Endothelial cell (in vitro differentiated cells): Measurements from ENCODE around the gene GNG8. TPM values are rescaled to one million over a fixed set of nuclear protein-coding genes. Genes with fewer than 3 reads are reported as not detected.

Experiments used
- DNase-seq: peaks from one replicate; pipeline ENCODE4 v3.0.0; 2021; ENCODE audit warnings: low spot score
- H3K27ac Mint-ChIP-seq: one replicate; pipeline ENCODE4 v1.8.0; 2021; ENCODE audit warnings: mixed read lengths, inconsistent platforms; ENCODE audit not compliant: unreplicated experiment
- H3K27me3 Mint-ChIP-seq: one replicate; pipeline ENCODE4 v1.8.0; 2021; ENCODE audit warnings: mild to moderate bottlenecking, moderate library complexity, mixed read lengths, inconsistent platforms; ENCODE audit not compliant: unreplicated experiment
- H3K36me3 Mint-ChIP-seq: one replicate; pipeline ENCODE4 v1.8.0; 2021; ENCODE audit warnings: mild to moderate bottlenecking, low read depth, mixed read lengths, inconsistent platforms; ENCODE audit not compliant: unreplicated experiment
- H3K4me1 Mint-ChIP-seq: one replicate; pipeline ENCODE4 v1.8.0; 2021; ENCODE audit warnings: mild to moderate bottlenecking, mixed read lengths, inconsistent platforms; ENCODE audit not compliant: unreplicated experiment
- H3K4me3 Mint-ChIP-seq: one replicate; pipeline ENCODE4 v1.8.0; 2021; ENCODE audit warnings: mild to moderate bottlenecking, mixed read lengths, inconsistent platforms; ENCODE audit not compliant: unreplicated experiment
- H3K9me3 Mint-ChIP-seq: one replicate; pipeline ENCODE4 v1.8.0; 2021; ENCODE audit warnings: mixed read lengths, inconsistent platforms; ENCODE audit not compliant: unreplicated experiment
- CTCF ChIP-seq: fragments of 200-600 bp; sonication (generic); IDR thresholded peaks from one replicate; pipeline ENCODE4 v1.5.0; 2021; ENCODE audit warnings: antibody characterized with exemption; ENCODE audit not compliant: unreplicated experiment
- total RNA-seq: library from RNA; stranded (reverse); fragmentation: NEBNext Ultra II Directional; extraction: Animal tissue kit (Norgen Biotek cat#: 25700); gene quantifications from one replicate; pipeline ENCODE4 v1.2.1, GENCODE V29; 2021; ENCODE audit not compliant: unreplicated experiment

GNG8 gene
- total RNA-seq, 1 donor from 2014 or later: not detected

GRCh38 chr19:46646402-46646801, 10.4 kb upstream of the GNG8 start:
- peaks cover 23% of the 10 kb centered on the region for H3K27me3 Mint-ChIP-seq
- H3K4me1 Mint-ChIP-seq: peaks cover 7% of the 10 kb centered on the region
- H3K9me3 Mint-ChIP-seq: peaks cover 5% of the 10 kb centered on the region
- no peak overlapping the region for H3K4me3 Mint-ChIP-seq
- TF ChIP-seq CTCF: no peak
- peaks cover 12% of the 10 kb centered on the region for H3K36me3 Mint-ChIP-seq
- no peak for DNase-seq
- H3K27ac Mint-ChIP-seq: no peak overlapping the region

GRCh38 chr19:46644720-46645119, 8.7 kb upstream of the GNG8 start:
- DNase-seq: no peak
- Mint-ChIP-seq H3K36me3 (peaks cover 8% of the 10 kb centered on the region), H3K9me3 (no peaks in the 10 kb centered on the region), H3K27ac (no peak overlapping the region), H3K4me1 (peaks cover 11% of the 10 kb centered on the region), H3K4me3 (no peak overlapping the region), H3K27me3 (peaks cover 16% of the 10 kb centered on the region)
- TF ChIP-seq CTCF: no peak

- peaks cover 4% of the 10 kb centered on the region for H3K27me3 Mint-ChIP-seq
- no peak overlapping the region for H3K27ac Mint-ChIP-seq
- peaks cover 6% of the 10 kb centered on the region for H3K4me1 Mint-ChIP-seq
- no peak for TF ChIP-seq CTCF
- no peak overlapping the region for H3K4me3 Mint-ChIP-seq
- no peaks in the 10 kb centered on the region for H3K36me3 Mint-ChIP-seq
- H3K9me3 Mint-ChIP-seq: no peaks in the 10 kb centered on the region
- no peak for DNase-seq
Observed at GRCh38 chr19:46640656-46641055, 4.7 kb upstream of the GNG8 start.

- no peak for TF ChIP-seq CTCF
- peak; percentile 31 for DNase-seq
- Mint-ChIP-seq H3K27ac (no peak overlapping the region), H3K4me1 (peaks cover 4% of the 10 kb centered on the region), H3K4me3 (no peak overlapping the region), H3K27me3 (peaks cover 7% of the 10 kb centered on the region), H3K36me3 (no peaks in the 10 kb centered on the region), H3K9me3 (no peaks in the 10 kb centered on the region)
Observed at GRCh38 chr19:46639358-46640182, 3.6 kb upstream of the GNG8 start.

GRCh38 chr19:46637224-46637623, 1.2 kb upstream of the GNG8 start:
- no peak for DNase-seq
- H3K27ac Mint-ChIP-seq: no peak overlapping the region
- H3K27me3 Mint-ChIP-seq: peaks cover 11% of the 10 kb centered on the region
- peaks cover 9% of the 10 kb centered on the region for H3K4me1 Mint-ChIP-seq
- H3K9me3 Mint-ChIP-seq: no peaks in the 10 kb centered on the region
- TF ChIP-seq CTCF: no peak
- peaks cover 4% of the 10 kb centered on the region for H3K36me3 Mint-ChIP-seq
- H3K4me3 Mint-ChIP-seq: no peak overlapping the region
